ENCODE measurements around the gene ZNF487. TPM values are rescaled to one million over a fixed set of nuclear protein-coding genes. Genes with fewer than 3 reads are reported as not detected.

The ZNF487 gene
- total and polyA plus RNA-seq, 10 of the 15 experiments (the other 5 are each of a cell fraction or from before 2014, with no cell fraction given) = 0.74 to 2.1 (median 1.1) TPM

- TF ChIP-seq CHD2 (IDR thresholded peaks at IDR 0.05; ENCODE audit: borderline replicate concordance, low read depth, low read length) (peak; percentile 76), E2F8 (IDR thresholded peaks at IDR 0.05; ENCODE audit: low read depth, partially characterized antibody) (no peak), STAT3 (IDR thresholded peaks at IDR 0.05; ENCODE audit: low read depth, low read length) (no peak), RCOR1 (conservative IDR thresholded peaks at IDR 0.05; ENCODE audit: low read depth, low read length) (no peak), PML (IDR thresholded peaks at IDR 0.05; ENCODE audit: low read length) (peak; percentile 83), FOS (IDR thresholded peaks at IDR 0.05; ENCODE audit: borderline replicate concordance, extremely low read depth, insufficient read length) (no peak), LARP7 (IDR thresholded peaks at IDR 0.05) (peak; percentile 51), ZBTB11 (CRISPR knock-in tag; IDR thresholded peaks at IDR 0.05) (no peak), SREBF1 (IDR thresholded peaks at IDR 0.05; ENCODE audit: low read length) (no peak), IKZF2 (IDR thresholded peaks at IDR 0.05) (peak; percentile 86 to 89), RFX5 (IDR thresholded peaks at IDR 0.05; ENCODE audit: low read depth, low read length) (no peak), FOXM1 (IDR thresholded peaks at IDR 0.05; ENCODE audit: low read depth, low read length) (no peak), CEBPB (IDR thresholded peaks at IDR 0.05; ENCODE audit: borderline replicate concordance in 1 of 2, low read depth in 2 of 2, low read length in 2 of 2) (no peak), EZH2 (IDR thresholded peaks at IDR 0.05; ENCODE audit: borderline replicate concordance, control insufficient read depth, low read depth, low read length) (no peak), MTA3 (IDR thresholded peaks at IDR 0.05; ENCODE audit: borderline replicate concordance, low read length) (peak; percentile 66; the same call in 1 of the 2 replicates), ZSCAN29 (IDR thresholded peaks at IDR 0.05) (no peak), RAD51 (IDR thresholded peaks at IDR 0.05) (peak; percentile 93), SREBF2 (IDR thresholded peaks at IDR 0.05; ENCODE audit: low read length) (no peak), ZNF592 (IDR thresholded peaks at IDR 0.05) (0 out of 2 replicates have a peak, but pooled peaks have one; percentile 43)
- TF ChIP-seq, protein P1, sequence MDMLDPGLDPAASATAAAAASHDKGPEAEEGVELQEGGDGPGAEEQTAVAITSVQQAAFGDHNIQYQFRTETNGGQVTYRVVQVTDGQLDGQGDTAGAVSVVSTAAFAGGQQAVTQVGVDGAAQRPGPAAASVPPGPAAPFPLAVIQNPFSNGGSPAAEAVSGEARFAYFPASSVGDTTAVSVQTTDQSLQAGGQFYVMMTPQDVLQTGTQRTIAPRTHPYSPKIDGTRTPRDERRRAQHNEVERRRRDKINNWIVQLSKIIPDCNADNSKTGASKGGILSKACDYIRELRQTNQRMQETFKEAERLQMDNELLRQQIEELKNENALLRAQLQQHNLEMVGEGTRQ (IDR thresholded peaks at IDR 0.05; ENCODE audit: borderline replicate concordance, low read depth, low read length) = peak; percentile 81
These were observed 39.8 kb upstream of the ZNF487 start (continued) for GRCh38 chr10:43396928-43397624.

All from GM12878 (cell line).